Mesenchymal stem cell (in vitro differentiated cells and primary cell): ENCODE results near the gene FGB.
A peak's percentile ranks its signal among the peaks of the same experiment; 100 is the strongest.

ENCODE experiments used
- DNase-seq: peaks from one replicate; pipeline ENCODE4 v3.0.0-alpha.2; 2013
- H2AFZ ChIP-seq: one replicate; pipeline ENCODE4 v1.6.1; 2013; ENCODE audit warnings: low read depth, mild to moderate bottlenecking, control low read depth, inconsistent platforms, low read length, moderate library complexity
- H2AK5ac ChIP-seq: 2 replicates; pipeline ENCODE4 v1.6.1; 2013; ENCODE audit warnings: low read length, moderate library complexity, mild to moderate bottlenecking, inconsistent platforms; ENCODE audit not compliant: severe bottlenecking
- H2BK120ac ChIP-seq: one replicate; pipeline ENCODE4 v1.6.1; 2013; ENCODE audit warnings: low read depth, mild to moderate bottlenecking, inconsistent platforms, low read length, moderate library complexity
- H2BK12ac ChIP-seq, 2 experiments: one replicate each; pipeline ENCODE4 v1.6.1; 2013; ENCODE audit warnings: inconsistent platforms in 2 of 2, low read length in 2 of 2, mild to moderate bottlenecking in 2 of 2, moderate library complexity in 2 of 2, control low read depth in 1 of 2
- H2BK15ac ChIP-seq: one replicate; pipeline ENCODE4 v1.6.1; 2013; ENCODE audit warnings: mild to moderate bottlenecking, low read depth, inconsistent platforms; ENCODE audit not compliant: poor library complexity, severe bottlenecking
- H2BK5ac ChIP-seq: 2 replicates; pipeline ENCODE4 v1.6.1; 2013; ENCODE audit warnings: low read depth, mild to moderate bottlenecking, low read length, control low read depth, inconsistent platforms; ENCODE audit not compliant: poor library complexity, severe bottlenecking
- H3K14ac ChIP-seq, 2 experiments: one replicate each; pipeline ENCODE4 v1.6.1; 2013; ENCODE audit warnings: inconsistent platforms in 2 of 2, low read length in 2 of 2, control low read depth in 1 of 2, mild to moderate bottlenecking in 1 of 2, moderate library complexity in 1 of 2
- H3K18ac ChIP-seq, 2 experiments: one replicate each; pipeline ENCODE4 v1.6.1; 2013; ENCODE audit warnings: inconsistent platforms in 2 of 2, low read length in 2 of 2, control low read depth in 1 of 2, low read depth in 1 of 2, mild to moderate bottlenecking in 1 of 2
- H3K23ac ChIP-seq, 2 experiments: one replicate each; pipeline ENCODE4 v1.6.1; 2013; ENCODE audit warnings: inconsistent platforms in 2 of 2, low read length in 2 of 2, mild to moderate bottlenecking in 2 of 2, moderate library complexity in 2 of 2, control low read depth in 1 of 2
- H3K27ac ChIP-seq: 2 replicates; pipeline ENCODE4 v1.5.1; 2013; ENCODE audit warnings: mild to moderate bottlenecking, moderate library complexity, low read length, control low read depth, inconsistent platforms; ENCODE audit not compliant: poor library complexity, severe bottlenecking
- H3K27me3 ChIP-seq, 2 experiments: 2 replicates each; pipeline versions ENCODE4 v1.6.1 to v1.7.0; 2013; ENCODE audit warnings: low read length in 2 of 2, mild to moderate bottlenecking in 2 of 2, moderate library complexity in 2 of 2, control low read depth in 1 of 2, inconsistent platforms in 1 of 2; ENCODE audit not compliant: control insufficient read depth in 1 of 2, insufficient read depth in 1 of 2
- H3K36me3 ChIP-seq, 2 experiments: 2 replicates each; pipeline versions ENCODE4 v1.6.1 to v1.7.0; 2013; ENCODE audit warnings: low read length in 2 of 2, control low read depth in 1 of 2, inconsistent platforms in 1 of 2, low read depth in 1 of 2, mild to moderate bottlenecking in 1 of 2; ENCODE audit not compliant: insufficient read depth in 2 of 2, control insufficient read depth in 1 of 2
- H3K4ac ChIP-seq, 2 experiments: one replicate each; pipeline ENCODE4 v1.6.1; 2013; ENCODE audit warnings: inconsistent platforms in 2 of 2, low read length in 2 of 2, mild to moderate bottlenecking in 2 of 2, moderate library complexity in 2 of 2, control low read depth in 1 of 2, low read depth in 1 of 2
- H3K4me1 ChIP-seq: 2 replicates; pipeline ENCODE4 v1.6.1; 2013; ENCODE audit warnings: low read depth, low read length, control low read depth; ENCODE audit not compliant: control insufficient read depth, insufficient read depth
- H3K4me2 ChIP-seq: 2 replicates; pipeline ENCODE4 v1.6.1; 2013; ENCODE audit warnings: low read length, mild to moderate bottlenecking, inconsistent platforms; ENCODE audit not compliant: poor library complexity, severe bottlenecking
- H3K4me3 ChIP-seq, 2 experiments: 2 replicates each; pipeline versions ENCODE4 v1.5.1 to v1.7.0; 2013; ENCODE audit warnings: low read length in 2 of 2, mild to moderate bottlenecking in 2 of 2, control low read depth in 1 of 2, low read depth in 1 of 2; ENCODE audit not compliant: insufficient read depth in 1 of 2
- H3K79me1 ChIP-seq: replicated peaks from 2 replicates; pipeline ENCODE4 v1.6.1; 2013; ENCODE audit warnings: mild to moderate bottlenecking, control low read depth, low read length, inconsistent platforms; ENCODE audit not compliant: poor library complexity, severe bottlenecking
- H3K9ac ChIP-seq: 2 replicates; pipeline ENCODE4 v1.7.0; 2013; ENCODE audit warnings: mild to moderate bottlenecking, low read length, moderate library complexity
- H3K9me3 ChIP-seq: 2 replicates; pipeline ENCODE4 v1.7.0; 2013; ENCODE audit warnings: mild to moderate bottlenecking, low read length; ENCODE audit not compliant: control insufficient read depth
- H4K8ac ChIP-seq: one replicate; pipeline ENCODE4 v1.6.1; 2013; ENCODE audit warnings: inconsistent platforms, mild to moderate bottlenecking, low read length, moderate library complexity
- H4K91ac ChIP-seq: one replicate; pipeline ENCODE4 v1.6.1; 2013; ENCODE audit warnings: mild to moderate bottlenecking, low read length, inconsistent platforms
- WGBS: methylation state at CpG from one replicate; pipeline ENCODE4 v1.1.7; 2013; ENCODE audit warnings: mixed read lengths; 5-methylcytosine and 5-hydroxymethylcytosine counted together

The FGB gene

DNA sequence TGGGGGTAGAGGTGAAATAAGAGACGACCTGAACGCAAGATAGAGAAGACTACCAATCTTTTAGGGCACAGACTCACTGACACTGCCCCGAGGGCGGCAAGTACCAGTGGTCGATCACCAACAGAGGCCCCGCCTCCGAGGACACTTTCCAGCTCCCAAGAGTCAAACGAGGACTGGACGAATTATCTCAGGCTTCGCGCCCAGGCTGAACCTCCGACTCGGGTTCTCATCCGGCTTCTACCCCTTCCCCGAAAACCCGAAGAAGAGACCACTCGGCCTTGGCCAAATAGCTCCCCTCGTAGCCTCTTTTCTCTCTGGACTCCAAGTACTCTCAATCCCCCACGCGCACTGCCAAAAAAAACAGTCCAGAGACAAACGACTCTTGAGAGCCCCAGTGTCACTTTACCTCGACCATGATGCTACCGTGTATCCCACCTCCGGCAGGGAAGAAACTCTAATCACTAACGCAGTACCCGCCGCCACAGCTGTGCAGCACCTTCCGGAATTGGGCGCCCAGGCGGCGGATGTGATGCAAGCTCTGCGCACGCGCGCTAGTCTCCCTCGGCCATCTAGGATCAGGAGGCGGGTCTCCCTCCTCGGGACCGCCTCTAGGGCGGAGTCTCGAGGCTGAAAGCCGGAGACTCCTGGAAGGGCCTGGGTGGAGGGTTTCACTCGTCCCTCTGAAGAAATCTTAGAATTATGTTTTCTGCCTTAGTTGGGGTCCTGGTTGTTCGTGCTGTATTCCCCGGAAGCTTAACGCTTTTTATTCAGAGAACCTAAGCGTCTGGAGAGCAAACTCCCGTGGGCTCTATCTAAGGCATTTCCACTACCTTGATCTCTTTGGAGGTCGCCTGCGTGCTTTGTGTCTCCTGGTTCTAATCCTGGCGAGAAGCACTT is 12.7 kb upstream of the FGB start, which contains the start of gene PLRG1:
Gene PLRG1 (minus strand): TSS at position 507 of the 897 bp plus-strand sequence. CDS start 92 bp downstream, at position 415.
- peak within 1 kb of the TSS in 1 of 2 experiments; percentile 78 for H3K14ac ChIP-seq
- WGBS = 4% methylated on average over 51 of the region's 51 CpGs
- DNase-seq = peak; percentile 95

DNA sequence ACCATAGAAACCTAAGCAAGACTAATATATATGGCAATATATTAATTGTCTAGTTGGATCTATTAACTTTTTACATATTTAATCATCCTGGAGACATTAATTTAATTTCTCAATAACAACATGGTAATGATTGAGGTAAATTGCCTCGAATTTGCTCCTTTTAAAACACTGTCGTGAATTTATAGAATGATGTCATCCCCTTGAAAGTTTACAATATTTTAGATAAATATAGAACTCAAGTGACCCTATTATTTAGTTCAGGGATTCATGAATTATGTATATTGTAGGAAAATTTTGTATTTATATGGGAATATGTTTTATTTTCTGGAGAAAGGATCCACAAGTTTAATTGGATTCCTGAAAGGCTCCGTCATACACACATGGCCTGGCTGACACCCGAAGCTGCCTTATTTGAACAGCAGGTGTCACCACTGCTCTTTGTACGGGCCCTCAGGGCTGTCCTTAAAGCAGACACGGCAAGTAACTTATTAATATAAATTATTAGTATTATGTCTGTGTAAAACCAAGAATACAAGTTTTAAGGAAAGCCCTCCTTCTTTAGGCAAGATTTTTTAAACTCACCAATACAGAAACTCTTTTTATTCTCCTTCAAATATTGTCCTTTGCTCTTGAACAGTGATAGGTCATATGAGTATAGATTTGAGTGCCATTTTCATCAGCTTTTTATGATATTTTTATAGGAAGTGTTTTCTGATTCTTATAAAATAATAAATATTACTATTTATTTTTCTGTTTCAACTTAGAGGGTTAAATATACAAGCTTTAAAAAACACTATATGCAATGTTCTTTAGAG is 10.7 kb upstream of the FGB start:
- H2BK120ac ChIP-seq = no peak overlapping the region
- no peak overlapping the region for H3K14ac ChIP-seq
- H3K23ac ChIP-seq = no peak overlapping the region
- H2AFZ ChIP-seq = no peak overlapping the region
- no peak overlapping the region for H3K4me2 ChIP-seq
- no peaks in the 10 kb centered on the region for H3K27me3 ChIP-seq
- no peak overlapping the region for H3K27ac ChIP-seq
- H2AK5ac ChIP-seq = no peak overlapping the region
- no peak overlapping the region for H3K4me3 ChIP-seq
- H3K36me3 ChIP-seq = peaks cover 0 to 14% of the 10 kb centered on the region in 2 experiments
- peak overlapping the region; percentile 39 for H3K9ac ChIP-seq
- H4K8ac ChIP-seq = no peak overlapping the region
- H4K91ac ChIP-seq = no peak overlapping the region
- H2BK15ac ChIP-seq = no peak overlapping the region
- DNase-seq = peak; percentile 81
- no peaks in the 10 kb centered on the region for H3K79me1 ChIP-seq
- H3K18ac ChIP-seq = no peak overlapping the region
- no peak overlapping the region for H3K4ac ChIP-seq
- no peaks in the 10 kb centered on the region for H3K9me3 ChIP-seq
- no peak overlapping the region for H2BK12ac ChIP-seq
- H2BK5ac ChIP-seq = no peak overlapping the region
- 11% methylated on average over 2 of the region's 6 CpGs for WGBS
- no peaks in the 10 kb centered on the region for H3K4me1 ChIP-seq

More for the DNA sequence above, 12.7 kb upstream of the FGB start, which contains the start of gene PLRG1:
- H3K79me1 ChIP-seq = peaks cover 3% of the 10 kb centered on the region
- H3K27me3 ChIP-seq = no peaks in the 10 kb centered on the region
- peak within 1 kb of the TSS; percentile 96 for H3K9ac ChIP-seq
- H4K8ac ChIP-seq = peak within 1 kb of the TSS; percentile 91
- H3K4me3 ChIP-seq = peak within 1 kb of the TSS; percentile 80 to 97
- no peak within 1 kb of the TSS for H2BK15ac ChIP-seq
- no peaks in the 10 kb centered on the region for H3K9me3 ChIP-seq
- no peak within 1 kb of the TSS for H2BK12ac ChIP-seq
- H3K18ac ChIP-seq = peak within 1 kb of the TSS; percentile 19 to 49
- H2BK120ac ChIP-seq = peak within 1 kb of the TSS; percentile 27
- peak within 1 kb of the TSS in 1 of 2 experiments; percentile 26 for H3K4ac ChIP-seq
- H2AK5ac ChIP-seq = no peak within 1 kb of the TSS
- no peak within 1 kb of the TSS for H4K91ac ChIP-seq
- no peak within 1 kb of the TSS for H2BK5ac ChIP-seq
- peak within 1 kb of the TSS; percentile 93 for H3K4me2 ChIP-seq
- H3K23ac ChIP-seq = no peak within 1 kb of the TSS
- peaks cover 0 to 33% of the 10 kb centered on the region in 2 experiments for H3K36me3 ChIP-seq
- H3K4me1 ChIP-seq = no peaks in the 10 kb centered on the region
- H2AFZ ChIP-seq = no peak within 1 kb of the TSS
- H3K27ac ChIP-seq = peak within 1 kb of the TSS; percentile 70

DNA sequence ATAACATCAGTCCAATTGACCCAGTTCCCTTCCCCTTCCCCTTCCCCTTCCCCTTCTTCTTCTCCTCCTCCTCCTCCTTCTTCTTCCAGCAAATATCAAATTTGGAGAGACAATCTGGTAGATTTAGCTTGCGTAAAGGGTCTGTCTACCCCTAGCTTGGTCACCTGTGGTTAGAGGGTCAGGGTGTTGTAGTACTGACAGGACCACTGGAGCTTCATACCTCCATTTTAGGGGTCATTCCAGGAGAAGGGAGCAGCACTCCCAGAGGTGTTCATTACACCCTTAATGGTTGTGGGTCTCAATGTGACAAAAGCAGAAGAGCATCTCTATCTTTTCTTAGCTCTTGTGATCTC is 3.7 kb upstream of the FGB start:
- Histone ChIP-seq H2BK5ac (no peak overlapping the region), H3K4ac (no peak overlapping the region), H3K4me3 (no peak overlapping the region), H3K4me2 (no peak overlapping the region), H3K23ac (no peak overlapping the region), H3K27me3 (no peaks in the 10 kb centered on the region), H3K4me1 (no peaks in the 10 kb centered on the region), H2AK5ac (peak overlapping the region; percentile 17), H3K9ac (no peak overlapping the region), H3K36me3 (no peaks in the 10 kb centered on the region), H3K79me1 (no peaks in the 10 kb centered on the region), H3K18ac (no peak overlapping the region), H2BK12ac (no peak overlapping the region), H4K8ac (no peak overlapping the region), H3K14ac (no peak overlapping the region), H3K9me3 (no peaks in the 10 kb centered on the region), H2AFZ (no peak overlapping the region), H2BK120ac (no peak overlapping the region), H2BK15ac (no peak overlapping the region), H3K27ac (no peak overlapping the region), H4K91ac (no peak overlapping the region)
- DNase-seq = no peak
- WGBS = 88% methylated on average over 1 of the region's 1 CpG
